ENCODE measurements around the gene ATG2B. TPM values are rescaled to one million over a fixed set of nuclear protein-coding genes. Genes with fewer than 3 reads are reported as not detected.

Gene ATG2B
- total RNA-seq, 1 donor from 2014 or later, result 10.0 TPM

- no peak for DNase-seq
- H3K9me3 ChIP-seq (replicated peaks), result peaks cover 15% of the 10 kb centered on the region
- no peak overlapping the region for H3K27ac ChIP-seq (replicated peaks)
- no peaks in the 10 kb centered on the region for H3K4me1 ChIP-seq
- H3K27me3 ChIP-seq (ENCODE audit: low read depth), result peaks cover 31% of the 10 kb centered on the region
- intact Hi-C loops (cut with micrococcal nuclease), result no loop called here
- no peak overlapping the region for H3K4me3 ChIP-seq
- no peaks in the 10 kb centered on the region for H3K36me3 ChIP-seq
- TF ChIP-seq, protein P1, sequence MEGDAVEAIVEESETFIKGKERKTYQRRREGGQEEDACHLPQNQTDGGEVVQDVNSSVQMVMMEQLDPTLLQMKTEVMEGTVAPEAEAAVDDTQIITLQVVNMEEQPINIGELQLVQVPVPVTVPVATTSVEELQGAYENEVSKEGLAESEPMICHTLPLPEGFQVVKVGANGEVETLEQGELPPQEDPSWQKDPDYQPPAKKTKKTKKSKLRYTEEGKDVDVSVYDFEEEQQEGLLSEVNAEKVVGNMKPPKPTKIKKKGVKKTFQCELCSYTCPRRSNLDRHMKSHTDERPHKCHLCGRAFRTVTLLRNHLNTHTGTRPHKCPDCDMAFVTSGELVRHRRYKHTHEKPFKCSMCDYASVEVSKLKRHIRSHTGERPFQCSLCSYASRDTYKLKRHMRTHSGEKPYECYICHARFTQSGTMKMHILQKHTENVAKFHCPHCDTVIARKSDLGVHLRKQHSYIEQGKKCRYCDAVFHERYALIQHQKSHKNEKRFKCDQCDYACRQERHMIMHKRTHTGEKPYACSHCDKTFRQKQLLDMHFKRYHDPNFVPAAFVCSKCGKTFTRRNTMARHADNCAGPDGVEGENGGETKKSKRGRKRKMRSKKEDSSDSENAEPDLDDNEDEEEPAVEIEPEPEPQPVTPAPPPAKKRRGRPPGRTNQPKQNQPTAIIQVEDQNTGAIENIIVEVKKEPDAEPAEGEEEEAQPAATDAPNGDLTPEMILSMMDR (IDR thresholded peaks at IDR 0.05; ENCODE audit: borderline replicate concordance), result no peak
Measured at GRCh38 chr14:96229315-96229714, 133.8 kb downstream of the ATG2B start.

Other genes with a start within 250 kb of the ATG2B start
- gene BDKRB2, start 158.5 kb downstream of the ATG2B start, total RNA-seq, result 0.49 TPM
- gene BDKRB1, start 107.1 kb downstream of the ATG2B start, total RNA-seq, result not detected
- gene GSKIP, start 185 bp upstream of the ATG2B start, total RNA-seq, result 12.1 TPM
- 0.41 TPM for gene AK7, start 28.8 kb upstream of the ATG2B start, total RNA-seq
- gene PAPOLA, start 139.0 kb upstream of the ATG2B start, total RNA-seq, result 136 TPM

Data from left ventricle myocardium inferior (tissue), 1 donor.